Measurements from ENCODE around the gene TMEM40.
"Not testable (repeated sequence)": the region's sequence is repeated elsewhere in the genome, so short reads cannot be mapped to it uniquely, and the experiment has no call there.

- not testable (repeated sequence) for TF ChIP-seq CTCF (conservative IDR thresholded peaks at IDR 0.05 in 1 of 2, IDR thresholded peaks at IDR 0.05 in 1 of 2; ENCODE audit: extremely low read depth in 1 of 2, insufficient read depth in 1 of 2, low read depth in 1 of 2, low read length in 2 of 2); EZH2 (IDR thresholded peaks at IDR 0.05; ENCODE audit: borderline replicate concordance, low read length)
These were observed 35.7 kb downstream of the TMEM40 start for GRCh38 chr3:12723362-12723761.
